Mesendoderm (in vitro differentiated cells): ENCODE results near the gene KIAA1549. TPM values are rescaled to one million over a fixed set of nuclear protein-coding genes. Genes with fewer than 3 reads are reported as not detected.
"Not testable (repeated sequence)": the region's sequence is repeated elsewhere in the genome, so short reads cannot be mapped to it uniquely, and the experiment has no call there.

Experiments used
- DNase-seq: peaks from one replicate; pipeline ENCODE4 v3.0.0; 2013
- H2AK5ac ChIP-seq: 2 replicates; pipeline ENCODE4 v1.6.1; 2013; ENCODE audit warnings: low read length, inconsistent platforms
- H2BK120ac ChIP-seq: 2 replicates; pipeline ENCODE4 v1.6.1; 2013; ENCODE audit warnings: low read depth, mild to moderate bottlenecking, low read length, moderate library complexity, mixed read lengths
- H2BK15ac ChIP-seq: replicated peaks from 2 replicates; pipeline ENCODE4 v1.6.1; 2013; ENCODE audit warnings: low read depth, mild to moderate bottlenecking, moderate library complexity
- H2BK5ac ChIP-seq: 2 replicates; pipeline ENCODE4 v1.6.1; 2013; ENCODE audit warnings: low read length, inconsistent platforms
- H3K18ac ChIP-seq: 2 replicates; pipeline ENCODE4 v1.6.1; 2013; ENCODE audit warnings: mild to moderate bottlenecking, low read length, mixed read lengths
- H3K23ac ChIP-seq: one replicate; pipeline ENCODE4 v1.6.1; 2013; ENCODE audit warnings: low read length
- H3K27ac ChIP-seq: 2 replicates; pipeline ENCODE4 v1.5.1; 2013; ENCODE audit warnings: low read depth, mild to moderate bottlenecking, inconsistent platforms, low read length, moderate library complexity
- H3K27me3 ChIP-seq: 2 replicates; pipeline ENCODE4 v1.6.1; 2013; ENCODE audit warnings: low read length, control low read depth, mild to moderate bottlenecking, inconsistent platforms; ENCODE audit not compliant: insufficient read depth, poor library complexity
- H3K36me3 ChIP-seq: 2 replicates; pipeline ENCODE4 v1.6.1; 2013; ENCODE audit warnings: low read length, inconsistent platforms; ENCODE audit not compliant: control insufficient read depth, insufficient read depth
- H3K4ac ChIP-seq: one replicate; pipeline ENCODE4 v1.6.1; 2013; ENCODE audit warnings: low read depth, mild to moderate bottlenecking, low read length, moderate library complexity
- H3K4me1 ChIP-seq: 2 replicates; pipeline ENCODE4 v1.6.1; 2013; ENCODE audit warnings: low read depth, low read length, inconsistent platforms; ENCODE audit not compliant: control insufficient read depth
- H3K4me2 ChIP-seq: 2 replicates; pipeline ENCODE4 v1.6.1; 2013; ENCODE audit warnings: low read length
- H3K4me3 ChIP-seq: 2 replicates; pipeline ENCODE4 v1.5.1; 2013; ENCODE audit warnings: mild to moderate bottlenecking, low read length
- H3K56ac ChIP-seq: one replicate; pipeline ENCODE4 v1.6.1; 2013; ENCODE audit warnings: low read length
- H3K79me1 ChIP-seq: 2 replicates; pipeline ENCODE4 v1.6.1; 2013; ENCODE audit warnings: low read length, inconsistent platforms
- H3K79me2 ChIP-seq: 2 replicates; pipeline ENCODE4 v1.6.1; 2013; ENCODE audit warnings: mild to moderate bottlenecking, low read length; ENCODE audit not compliant: control insufficient read depth, insufficient read depth
- H3K9ac ChIP-seq: 2 replicates; pipeline ENCODE4 v1.6.1; 2013; ENCODE audit warnings: low read length, inconsistent platforms
- H4K5ac ChIP-seq: one replicate; pipeline ENCODE4 v1.6.1; 2013; ENCODE audit warnings: low read length
- H4K8ac ChIP-seq: one replicate; pipeline ENCODE4 v1.6.1; 2013; ENCODE audit warnings: low read depth, mild to moderate bottlenecking, control low read depth, low read length, moderate library complexity
- WGBS: extraction: QIAGEN DNeasy Blood & Tissue Kit; methylation state at CpG from one replicate; pipeline ENCODE4 v1.1.7; 2013; ENCODE audit warnings: low lambda C conversion rate, missing lambda C conversion rate; ENCODE audit not compliant: insufficient coverage; ENCODE audit errors: extremely low coverage; 5-methylcytosine and 5-hydroxymethylcytosine counted together
- polyA plus RNA-seq, 2 experiments: library from polyadenylated mRNA; stranded (reverse); fragments of 200-250 nt; gene quantifications; one replicate each; pipeline ENCODE4 v1.2.3, GENCODE V29; 2013

The KIAA1549 gene
- 6.7 TPM for polyA plus RNA-seq (2013, experiment 1 of 2)
- 6.5 TPM for polyA plus RNA-seq (2013, experiment 2 of 2)

DNA sequence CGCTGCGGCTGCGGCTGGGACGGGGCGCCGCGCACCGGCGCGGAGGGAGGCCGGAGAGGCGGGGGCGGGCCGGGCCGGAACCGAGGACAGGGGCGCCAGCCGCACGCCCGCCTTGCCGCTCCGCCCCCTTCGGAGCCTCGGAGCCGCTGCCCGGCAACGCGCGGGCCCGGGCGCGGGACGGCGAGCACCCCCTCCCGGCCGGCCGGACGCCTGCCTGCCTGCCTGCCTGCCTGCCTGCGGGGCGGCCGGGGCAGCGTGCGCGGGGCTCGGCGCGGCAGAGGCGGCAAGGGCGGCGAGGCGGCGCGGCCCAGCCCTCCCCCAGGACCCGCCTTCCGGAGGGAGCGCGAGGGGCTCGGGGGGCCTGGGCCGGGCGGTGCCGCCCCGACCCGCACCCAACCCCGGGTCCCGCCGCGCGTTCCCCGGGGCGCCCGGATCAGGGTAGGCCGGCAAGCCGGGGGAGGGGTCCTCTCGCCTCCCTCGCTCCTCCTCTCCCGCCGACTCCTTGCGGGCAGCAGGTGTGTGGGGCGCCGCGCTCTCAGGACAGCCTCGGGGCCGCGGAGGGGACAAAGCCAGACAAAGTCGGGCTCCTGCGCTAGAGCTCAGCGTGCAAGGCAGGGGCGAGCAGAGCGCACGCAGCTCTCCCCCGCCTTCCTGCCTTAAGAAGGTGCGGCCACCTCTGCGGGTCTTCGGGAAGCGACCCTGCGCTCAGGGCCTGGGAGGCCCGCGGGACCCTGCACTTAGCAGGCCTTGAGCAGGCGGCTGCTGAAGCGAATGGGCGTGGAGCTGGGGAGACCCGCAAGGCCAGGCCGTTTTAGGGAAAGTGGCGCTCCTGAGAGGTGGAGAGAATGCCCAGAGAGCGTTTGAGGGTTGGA, at the start of gene KIAA1549:
Gene KIAA1549 (minus strand): TSS at position 58 of the 872 bp plus-strand sequence. CDS start 120 bp downstream, outside the sequence.
- Histone ChIP-seq H4K8ac (no peak within 1 kb of the TSS), H3K27me3 (no peaks in the 10 kb centered on the region), H2BK120ac (no peak within 1 kb of the TSS), H3K79me2 (peaks cover 5% of the 10 kb centered on the region), H3K4ac (peak within 1 kb of the TSS; percentile 73), H2AK5ac (no peak within 1 kb of the TSS), H2BK5ac (no peak within 1 kb of the TSS), H3K18ac (peak within 1 kb of the TSS; percentile 77), H3K4me2 (peak within 1 kb of the TSS; percentile 89), H3K23ac (peak within 1 kb of the TSS; percentile 45), H4K5ac (no peak within 1 kb of the TSS), H3K56ac (peak within 1 kb of the TSS; percentile 90), H3K36me3 (no peaks in the 10 kb centered on the region), H3K4me1 (peaks cover 9% of the 10 kb centered on the region), H2BK15ac (no peak within 1 kb of the TSS), H3K9ac (peak within 1 kb of the TSS; percentile 74), H3K27ac (peak within 1 kb of the TSS; percentile 46), H3K4me3 (peak within 1 kb of the TSS; percentile 75), H3K79me1 (peaks cover 5% of the 10 kb centered on the region)
- WGBS: no CpG with 5 or more reads among the region's 105 CpGs
- peak; percentile 78 for DNase-seq

GRCh38 chr7:139029353-139029752, 48.2 kb upstream of the KIAA1549 start:
- no peak overlapping the region for H3K27ac ChIP-seq
- WGBS: no CpG with 5 or more reads among the region's 3 CpGs
- H3K79me1 ChIP-seq: peaks cover 2% of the 10 kb centered on the region
- H3K4me1 ChIP-seq: no peaks in the 10 kb centered on the region
- no peak overlapping the region for H3K4me3 ChIP-seq
- H2AK5ac ChIP-seq: no peak overlapping the region
- peaks cover 9% of the 10 kb centered on the region for H3K36me3 ChIP-seq
- no peak overlapping the region for H3K23ac ChIP-seq
- H3K18ac ChIP-seq: no peak overlapping the region
- no peak overlapping the region for H2BK5ac ChIP-seq
- no peak overlapping the region for H3K4me2 ChIP-seq
- no peak overlapping the region for H3K56ac ChIP-seq
- DNase-seq: no peak
- H4K8ac ChIP-seq: no peak overlapping the region
- no peak overlapping the region for H4K5ac ChIP-seq
- no peak overlapping the region for H3K9ac ChIP-seq
- no peaks in the 10 kb centered on the region for H3K27me3 ChIP-seq
- H2BK120ac ChIP-seq: no peak overlapping the region
- no peak overlapping the region for H2BK15ac ChIP-seq
- H3K4ac ChIP-seq: no peak overlapping the region
- H3K79me2 ChIP-seq: no peaks in the 10 kb centered on the region

DNA sequence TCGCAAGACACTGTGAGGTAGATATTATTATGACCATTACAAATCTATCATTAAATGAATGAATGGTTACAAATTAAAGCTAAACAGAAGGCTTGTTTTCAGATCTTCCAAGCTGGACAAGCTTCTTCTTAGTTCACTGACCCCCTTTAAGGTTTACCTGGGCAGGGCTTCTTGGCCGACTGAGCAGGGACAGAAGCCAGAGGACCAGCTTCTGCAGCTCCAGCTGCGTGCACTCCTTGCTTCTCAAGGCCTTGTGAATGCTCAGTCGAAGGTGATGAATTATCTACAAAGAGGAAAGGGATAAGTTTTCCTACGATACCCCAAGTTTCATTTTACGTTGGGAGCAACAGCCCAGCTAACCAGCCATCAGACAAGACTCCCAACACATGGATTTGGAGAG, 45.4 kb upstream of the KIAA1549 start:
- Histone ChIP-seq H3K23ac (no peak overlapping the region), H3K4me1 (no peaks in the 10 kb centered on the region), H3K4me3 (no peak overlapping the region), H3K79me2 (no peaks in the 10 kb centered on the region), H3K18ac (no peak overlapping the region), H3K27me3 (no peaks in the 10 kb centered on the region), H2BK15ac (no peak overlapping the region), H3K9ac (no peak overlapping the region), H3K56ac (no peak overlapping the region), H3K4me2 (no peak overlapping the region), H2AK5ac (no peak overlapping the region), H2BK5ac (no peak overlapping the region), H4K5ac (no peak overlapping the region), H3K27ac (no peak overlapping the region), H3K79me1 (no peaks in the 10 kb centered on the region), H3K36me3 (peaks cover 9% of the 10 kb centered on the region), H3K4ac (no peak overlapping the region), H2BK120ac (no peak overlapping the region), H4K8ac (no peak overlapping the region)
- no CpG with 5 or more reads among the region's 6 CpGs for WGBS
- no peak for DNase-seq

DNA sequence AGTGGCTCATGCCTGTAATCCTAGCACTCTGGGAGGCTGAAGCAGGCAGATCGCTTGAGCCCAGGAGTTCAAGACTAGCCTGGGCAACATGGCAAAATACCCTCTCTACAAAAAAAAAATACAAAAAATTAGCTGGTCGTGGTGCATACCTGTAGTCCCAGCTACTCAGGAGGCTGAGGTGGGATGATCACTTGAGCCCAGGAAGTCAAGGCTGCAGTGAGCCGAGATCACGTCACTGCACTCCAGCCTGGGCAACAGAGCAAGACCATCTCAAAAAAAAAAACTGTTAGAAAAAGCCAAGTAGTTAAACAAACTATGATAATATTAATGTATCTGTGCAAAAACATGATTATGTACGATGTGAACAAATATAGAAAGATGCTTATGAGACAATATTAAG, 44.7 kb upstream of the KIAA1549 start:
- not testable (repeated sequence) for H3K79me1 ChIP-seq, H2BK15ac ChIP-seq, H3K23ac ChIP-seq, H3K4me2 ChIP-seq, H3K27me3 ChIP-seq, DNase-seq, H3K4me1 ChIP-seq, H4K5ac ChIP-seq, H2AK5ac ChIP-seq, H2BK5ac ChIP-seq, H3K9ac ChIP-seq, H3K27ac ChIP-seq, H3K79me2 ChIP-seq, H3K4ac ChIP-seq, H3K56ac ChIP-seq, H3K18ac ChIP-seq, H4K8ac ChIP-seq, H2BK120ac ChIP-seq, H3K4me3 ChIP-seq, H3K36me3 ChIP-seq
- WGBS: no CpG with 5 or more reads among the region's 5 CpGs

DNA sequence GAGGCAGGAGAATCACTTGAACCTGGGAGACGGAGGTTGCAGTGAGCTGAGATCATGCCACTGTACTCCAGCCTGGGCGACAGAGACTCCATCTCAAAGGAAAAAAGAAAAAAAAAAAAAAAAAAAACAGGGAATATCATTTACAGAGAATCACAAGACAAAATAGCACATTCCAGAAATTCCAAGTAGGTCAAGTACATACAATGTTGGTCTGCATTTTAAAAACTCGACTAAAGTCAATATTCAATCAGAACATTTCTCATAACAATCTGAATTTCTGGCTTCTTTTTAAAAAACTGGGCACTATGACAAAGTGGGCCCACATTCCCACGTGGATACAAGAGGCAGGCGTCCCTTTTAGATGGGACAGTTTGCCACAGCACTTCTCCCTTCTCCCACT, 41.9 kb upstream of the KIAA1549 start:
- Histone ChIP-seq H2BK5ac (no peak overlapping the region), H3K27me3 (no peaks in the 10 kb centered on the region), H3K4ac (no peak overlapping the region), H3K36me3 (peaks cover 5% of the 10 kb centered on the region), H3K4me2 (no peak overlapping the region), H3K9ac (no peak overlapping the region), H3K4me3 (no peak overlapping the region), H3K79me1 (no peaks in the 10 kb centered on the region), H3K27ac (no peak overlapping the region), H3K23ac (no peak overlapping the region), H3K18ac (no peak overlapping the region), H2BK15ac (no peak overlapping the region), H3K56ac (no peak overlapping the region), H4K5ac (no peak overlapping the region), H3K79me2 (no peaks in the 10 kb centered on the region), H3K4me1 (no peaks in the 10 kb centered on the region), H2AK5ac (no peak overlapping the region), H2BK120ac (no peak overlapping the region), H4K8ac (no peak overlapping the region)
- WGBS: no CpG with 5 or more reads among the region's 5 CpGs
- DNase-seq: no peak
